Measurements from ENCODE around the gene NUMB.

The NUMB gene

DNA sequence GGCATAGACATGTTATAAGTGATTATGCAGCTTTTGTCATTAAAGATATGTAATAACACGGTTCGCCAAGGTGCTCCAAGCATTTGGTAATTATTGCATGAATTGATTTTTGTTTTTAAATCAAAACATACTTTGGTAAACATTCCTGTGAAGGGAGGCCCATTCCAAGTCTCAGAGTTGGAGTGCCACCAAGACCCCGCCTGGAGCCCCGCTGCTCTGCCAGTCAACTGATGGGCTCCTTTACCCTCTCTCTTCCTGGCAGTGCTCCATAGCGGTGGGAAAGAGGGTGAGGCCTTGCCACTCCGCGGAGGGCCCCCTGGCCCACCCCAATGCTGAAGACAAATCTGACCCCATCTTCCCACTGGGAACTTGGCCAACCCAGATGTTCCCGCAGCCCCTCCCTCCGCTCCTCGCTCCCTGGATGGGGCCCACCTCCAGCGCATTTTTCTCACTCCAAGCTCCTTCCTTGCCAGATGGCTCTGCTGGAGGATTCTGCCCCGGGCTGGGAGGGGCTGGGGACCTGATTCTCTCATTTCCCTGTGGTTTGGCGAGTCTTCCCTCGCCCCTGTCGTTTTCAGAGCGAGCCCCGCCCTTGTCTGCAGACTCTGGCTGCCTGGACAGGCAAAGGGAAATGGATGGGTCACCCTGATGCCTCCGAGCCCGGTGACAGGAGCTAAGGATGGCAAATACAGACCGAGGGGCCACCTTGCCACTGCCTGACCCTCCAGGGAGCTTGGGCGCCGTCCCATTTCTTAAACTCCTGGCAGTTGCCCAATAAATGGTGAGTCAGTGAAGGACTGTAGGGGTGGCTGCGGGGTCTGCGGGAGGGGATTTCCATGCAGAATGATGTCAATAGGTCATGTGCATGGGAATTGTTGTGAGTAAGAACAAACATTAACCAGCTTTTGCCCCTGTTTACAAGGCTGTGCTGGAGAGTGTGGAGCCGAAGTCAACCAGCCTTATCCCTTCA, 230.2 kb downstream of the NUMB start:
- DNase-seq: peak; percentile 80

DNA sequence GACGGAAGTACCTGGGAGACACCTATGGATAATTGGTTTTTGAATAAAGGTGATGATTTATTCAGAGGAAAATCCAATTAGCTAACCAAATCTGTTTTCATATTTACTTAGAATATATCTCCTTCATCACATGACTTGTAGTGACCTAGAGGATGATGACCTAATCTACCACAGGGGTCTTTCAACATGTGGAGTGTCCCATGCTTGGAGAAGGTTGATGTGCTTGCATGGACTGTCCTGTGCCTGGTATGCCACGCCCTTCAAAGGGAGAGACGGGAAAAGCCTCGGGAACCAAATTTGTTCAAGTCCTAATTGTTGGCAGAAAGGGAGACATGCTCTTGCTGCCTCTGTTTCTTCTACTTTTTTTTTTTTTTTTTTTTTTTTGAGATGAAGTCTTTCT, 232.8 kb downstream of the NUMB start:
- DNase-seq: no peak
